CD4-positive, alpha-beta T cell treated with Interferon alpha-2 for 1 hour (primary cell): Measurements from ENCODE around the gene CTBP1.
"Not testable (repeated sequence)": the region's sequence is repeated elsewhere in the genome, so short reads cannot be mapped to it uniquely, and the experiment has no call there.

ENCODE experiments used
- DNase-seq, 2 donors: peaks; one replicate each; pipeline ENCODE4 v3.0.0-alpha.2; 2020 to 2022

CTBP1 gene

DNA sequence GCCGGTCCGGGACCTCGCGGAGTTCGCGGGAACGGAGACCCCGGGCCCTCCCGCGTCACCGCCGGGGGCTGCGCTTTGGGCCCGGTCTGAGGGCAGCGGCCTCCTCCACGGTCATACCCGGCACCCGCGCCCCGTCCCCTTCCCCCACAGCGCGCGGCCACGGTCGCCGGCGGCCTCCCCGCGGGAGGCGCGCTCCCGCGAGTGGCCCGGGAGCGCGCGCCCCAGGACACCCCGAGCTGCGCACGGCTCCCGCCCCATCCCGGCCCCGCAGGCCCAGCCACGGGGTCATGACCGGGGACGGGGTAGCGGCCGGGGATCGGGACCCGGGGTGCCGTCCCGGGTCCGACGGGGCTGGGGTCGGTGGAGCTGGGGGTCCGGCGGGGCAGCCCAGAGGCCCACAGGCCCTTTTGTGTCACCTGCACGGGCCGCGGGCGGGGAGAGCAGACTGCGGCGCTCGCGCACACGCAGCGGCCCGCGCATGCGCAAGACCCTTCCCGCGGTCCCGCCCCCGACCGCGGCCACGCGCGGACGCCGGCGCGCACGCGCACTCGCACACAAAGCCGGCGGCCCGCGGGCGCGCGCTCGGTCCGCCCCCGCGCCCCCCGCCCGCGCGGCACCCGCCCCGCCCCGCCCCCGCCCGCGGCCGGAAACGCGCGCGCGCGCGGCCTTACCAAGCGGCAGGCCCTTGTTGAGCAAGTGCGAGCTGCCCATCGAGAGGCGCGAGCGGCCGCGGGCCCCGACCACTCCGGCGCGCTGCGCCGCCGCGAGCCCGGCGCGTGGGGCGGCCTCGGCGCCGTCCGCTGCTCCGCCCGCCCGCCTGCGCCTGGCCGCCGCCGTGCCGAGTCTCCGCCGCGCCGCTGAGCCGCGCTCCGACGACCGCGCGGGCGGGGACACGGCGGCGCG lies at the start of gene CTBP1:
CTBP1 (minus strand) TSS at position 886 of the 903 bp plus-strand sequence. CDS start 7,799 bp downstream, outside the sequence.
- DNase-seq: peak; percentile 82 to 90

DNA sequence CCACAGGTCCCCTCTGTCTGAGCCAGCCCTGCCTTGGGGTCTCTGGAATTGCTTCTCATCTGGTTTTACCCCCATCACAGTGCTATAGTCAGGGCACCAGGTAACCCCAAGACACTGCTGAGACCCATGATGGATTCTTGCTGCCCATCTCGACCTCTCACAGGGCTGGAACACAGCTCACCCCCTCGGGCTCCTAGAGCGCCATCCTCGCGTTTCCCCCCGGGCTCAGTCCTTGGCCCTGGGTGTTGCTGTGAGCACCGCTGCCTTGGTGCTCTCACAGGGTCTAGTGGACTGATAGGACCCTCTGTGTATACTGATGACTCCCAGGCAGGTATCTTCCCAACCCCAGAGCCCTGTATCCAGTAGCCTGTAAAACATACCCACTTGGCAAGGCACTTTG lies 49.5 kb upstream of the CTBP1 start:
- DNase-seq: no peak

DNA sequence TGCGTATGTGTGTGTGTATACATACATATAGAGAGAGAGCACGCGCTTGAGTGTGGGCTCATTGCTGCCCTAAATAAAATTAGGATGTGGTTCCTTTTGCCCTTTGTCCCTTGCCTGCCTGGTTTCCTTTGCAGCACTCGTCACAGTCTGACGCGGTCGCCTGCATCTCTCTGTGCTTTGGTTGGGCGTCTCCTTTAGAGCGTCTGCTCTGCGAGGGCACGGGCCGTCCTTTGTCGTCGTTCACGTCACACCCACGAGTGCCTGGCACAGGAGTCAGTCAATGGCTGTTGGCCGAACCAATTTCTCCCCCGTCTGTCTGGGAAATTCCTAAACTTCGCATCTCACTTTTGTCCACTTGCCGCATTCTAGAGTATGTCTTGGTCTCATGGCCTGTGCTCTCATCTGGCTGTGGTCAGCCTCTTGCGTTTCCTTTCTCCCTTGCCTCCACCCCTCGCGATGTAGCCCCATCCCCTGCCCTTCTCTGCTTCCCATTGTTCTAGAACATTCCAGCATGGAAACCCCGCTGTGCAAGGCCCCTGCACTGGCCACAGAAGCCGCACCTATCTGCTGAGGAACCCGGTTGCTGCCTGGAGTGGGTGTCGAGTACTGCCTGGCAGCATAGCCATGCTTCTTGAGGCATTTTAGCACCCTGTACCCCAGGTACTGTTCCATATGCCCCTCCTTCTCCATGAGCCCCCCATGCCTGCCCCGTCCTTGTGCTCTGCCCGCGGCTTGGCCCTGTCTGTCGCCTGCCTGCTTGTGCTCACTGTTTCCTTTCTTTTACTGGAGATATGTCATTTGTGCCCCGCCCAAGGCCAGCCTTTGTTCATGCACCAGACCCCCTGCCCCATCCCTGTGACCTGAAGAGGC lies 48.8 kb upstream of the CTBP1 start:
- DNase-seq: peak in 1 of 2 donors; percentile 14

DNA sequence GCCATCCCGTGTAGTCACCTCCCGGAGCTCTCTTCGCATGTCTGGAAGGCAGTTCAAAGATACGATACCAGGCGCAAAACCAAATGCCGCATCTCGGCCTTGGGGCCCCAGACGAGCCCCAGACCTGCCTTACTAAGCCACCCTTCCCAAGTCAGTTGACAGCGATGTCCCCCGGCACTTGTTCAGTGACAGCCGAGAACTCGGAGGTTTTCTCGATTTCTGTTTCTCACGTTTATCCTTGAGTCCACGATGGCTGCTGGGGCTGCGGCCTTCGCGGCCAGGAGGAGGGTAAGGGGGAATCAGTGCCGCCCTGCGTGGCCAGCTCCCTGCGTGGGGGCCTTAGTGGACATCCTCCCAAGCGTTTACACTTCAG lies 48.1 kb upstream of the CTBP1 start:
- DNase-seq: no peak

DNA sequence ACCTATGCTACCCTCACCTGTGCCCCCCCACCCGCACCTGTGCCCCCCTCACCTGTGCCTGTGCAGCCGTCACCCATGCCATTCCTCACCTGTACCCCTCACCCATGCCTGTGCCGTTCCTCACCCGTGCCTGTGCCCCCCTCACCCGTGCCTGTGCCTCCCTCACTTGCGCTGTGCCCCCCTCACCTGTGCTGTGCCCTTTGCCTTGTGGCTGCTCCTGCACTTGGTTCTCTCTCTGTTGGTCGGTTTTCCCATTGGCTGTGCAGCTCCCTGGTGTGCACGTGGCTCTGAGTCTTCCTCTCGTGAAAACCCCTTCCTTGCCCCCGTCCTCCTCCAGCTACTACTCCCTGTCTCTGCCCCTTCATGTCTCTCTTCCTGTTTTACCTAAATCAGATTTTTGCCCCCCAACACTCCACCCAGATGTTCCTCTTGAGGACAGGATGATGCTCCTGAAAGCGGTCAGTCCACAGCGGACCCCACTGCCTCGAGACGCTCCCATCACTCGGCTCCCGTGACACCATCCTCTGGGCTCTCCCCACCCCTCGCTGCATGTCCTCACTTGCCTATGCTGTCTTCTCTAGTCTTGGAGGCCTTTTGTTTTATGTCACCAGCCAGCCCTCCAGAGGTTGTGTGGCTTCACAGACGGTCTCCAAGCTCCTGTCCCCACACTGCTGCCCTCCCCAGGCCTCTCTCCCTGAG lies 47.5 kb upstream of the CTBP1 start:
- DNase-seq: no peak

DNA sequence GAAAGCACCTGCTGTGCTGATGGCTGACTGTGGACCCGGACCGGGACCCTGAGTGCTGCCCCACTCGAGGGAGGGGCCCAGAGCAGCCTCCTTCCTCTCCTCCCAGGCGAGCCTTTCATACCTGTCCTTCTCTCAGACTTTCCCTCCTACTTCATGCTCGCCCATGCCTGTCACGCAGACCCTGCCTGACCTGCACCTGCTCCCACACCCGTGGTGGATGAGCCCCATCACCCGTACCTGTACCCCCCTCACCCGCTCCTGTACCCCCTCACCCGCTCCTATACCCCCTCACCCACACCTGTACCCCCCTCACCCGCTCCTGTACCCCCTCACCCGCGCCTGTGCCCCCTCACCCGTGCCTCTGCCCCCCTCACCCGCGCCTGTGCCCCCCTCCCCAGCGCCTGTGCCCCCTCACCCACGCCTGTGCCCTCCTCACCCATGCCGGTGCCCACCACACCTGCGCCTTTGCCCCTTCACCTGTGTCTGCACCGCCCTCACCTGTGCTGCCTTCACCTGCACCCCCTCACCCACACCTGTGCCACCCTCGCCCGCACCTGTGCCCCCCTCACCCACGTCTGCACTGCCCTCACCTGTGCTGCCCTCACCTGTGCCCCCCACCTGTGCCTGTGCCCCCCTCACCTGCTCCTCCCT lies 46.6 kb upstream of the CTBP1 start:
- no peak for DNase-seq

DNA sequence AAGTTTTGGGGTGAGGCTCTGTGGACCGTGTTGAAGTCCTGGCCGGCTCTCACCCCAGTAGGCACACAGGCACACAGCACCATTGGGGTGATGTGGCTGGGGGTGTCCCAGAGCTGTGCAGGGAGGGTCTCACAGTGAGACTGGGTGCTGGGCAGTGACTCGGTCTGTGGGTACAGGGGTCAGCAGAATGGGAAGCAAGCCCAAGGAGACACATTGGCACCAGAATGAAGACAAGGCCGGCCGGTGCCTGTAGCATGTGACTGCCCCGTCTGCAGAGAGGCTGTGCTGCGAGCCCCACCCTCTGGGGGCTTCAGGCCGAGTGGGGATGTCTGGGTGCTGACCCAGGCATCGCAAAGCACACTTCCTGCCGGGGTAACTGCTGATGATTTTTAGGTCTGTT lies 46.0 kb upstream of the CTBP1 start:
- no peak for DNase-seq

DNA sequence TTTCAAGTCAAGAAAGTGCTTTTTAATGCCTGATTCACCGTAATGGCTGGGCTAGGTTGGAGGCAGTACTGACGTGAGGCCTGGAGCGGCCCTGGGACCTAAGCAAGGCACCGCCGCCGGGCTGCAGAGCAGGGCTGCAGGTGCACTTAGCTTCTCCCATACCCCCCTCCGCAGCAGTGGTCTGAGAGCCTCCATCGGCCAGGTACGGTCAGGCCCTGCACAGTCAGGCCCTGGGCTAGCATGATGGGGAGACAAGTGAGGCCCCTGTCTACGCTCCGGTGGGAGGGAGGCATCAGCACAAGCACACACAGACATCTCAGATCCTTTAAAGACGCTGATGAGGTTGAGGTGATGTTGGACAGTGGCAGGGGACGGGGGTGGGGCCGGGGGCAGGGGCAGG lies 45.5 kb upstream of the CTBP1 start:
- DNase-seq: no peak

DNA sequence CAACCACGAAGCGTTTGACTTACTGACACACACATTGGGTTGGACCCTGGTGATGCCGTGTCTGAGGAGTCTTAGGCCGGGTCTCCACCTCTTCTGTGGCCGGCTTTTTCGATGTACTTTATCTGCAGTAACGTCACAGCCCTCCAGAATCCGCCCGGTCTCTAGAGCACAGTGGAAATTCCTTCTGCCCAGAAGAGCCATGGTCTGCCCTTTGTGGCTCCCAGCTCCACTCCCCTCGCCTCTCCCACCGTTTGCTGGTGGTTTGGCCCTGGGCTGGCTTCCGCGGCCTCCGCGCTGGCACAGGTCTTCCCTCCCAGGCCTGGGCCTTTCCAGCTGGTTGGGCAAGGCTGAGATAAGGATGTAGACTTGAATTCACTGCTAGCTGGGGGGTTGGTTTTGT lies 45.1 kb upstream of the CTBP1 start:
- DNase-seq: no peak

DNA sequence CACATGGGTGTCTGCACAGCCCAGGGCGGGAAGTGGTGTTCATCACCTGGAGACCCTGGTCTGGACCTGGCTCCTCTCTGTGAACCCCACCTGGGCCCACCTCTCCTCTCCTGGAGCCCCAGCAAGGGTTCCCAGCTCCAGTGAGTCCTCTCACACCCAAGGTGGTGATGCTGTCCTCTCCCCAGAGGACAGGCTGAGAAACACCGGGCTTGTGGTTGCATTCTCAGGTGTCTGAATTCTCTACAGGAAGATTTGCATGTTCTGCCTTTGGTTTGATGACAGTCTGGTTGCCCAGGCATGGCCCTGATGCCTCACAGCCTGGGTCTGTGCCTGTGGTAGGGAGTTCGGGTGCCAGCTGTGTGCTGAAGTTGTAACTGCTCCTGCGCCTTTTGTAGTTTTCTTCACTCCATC lies 44.6 kb upstream of the CTBP1 start:
- no peak for DNase-seq

DNA sequence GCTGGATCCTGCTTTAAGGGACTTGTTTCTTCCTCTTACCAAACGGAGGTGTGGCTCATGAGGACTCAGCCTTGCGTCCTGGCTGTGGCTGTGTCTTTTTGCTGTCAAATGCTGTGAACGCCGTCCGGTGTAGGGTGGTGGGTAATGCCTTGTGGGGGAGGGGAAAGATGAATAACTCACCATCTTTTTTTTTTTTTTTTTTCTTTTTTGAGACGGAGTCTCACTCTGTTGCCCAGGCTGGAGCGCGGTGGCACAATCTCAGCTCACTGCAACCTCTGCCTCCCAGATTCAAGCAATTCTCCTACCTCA lies 43.7 kb upstream of the CTBP1 start:
- DNase-seq: not testable (repeated sequence)

DNA sequence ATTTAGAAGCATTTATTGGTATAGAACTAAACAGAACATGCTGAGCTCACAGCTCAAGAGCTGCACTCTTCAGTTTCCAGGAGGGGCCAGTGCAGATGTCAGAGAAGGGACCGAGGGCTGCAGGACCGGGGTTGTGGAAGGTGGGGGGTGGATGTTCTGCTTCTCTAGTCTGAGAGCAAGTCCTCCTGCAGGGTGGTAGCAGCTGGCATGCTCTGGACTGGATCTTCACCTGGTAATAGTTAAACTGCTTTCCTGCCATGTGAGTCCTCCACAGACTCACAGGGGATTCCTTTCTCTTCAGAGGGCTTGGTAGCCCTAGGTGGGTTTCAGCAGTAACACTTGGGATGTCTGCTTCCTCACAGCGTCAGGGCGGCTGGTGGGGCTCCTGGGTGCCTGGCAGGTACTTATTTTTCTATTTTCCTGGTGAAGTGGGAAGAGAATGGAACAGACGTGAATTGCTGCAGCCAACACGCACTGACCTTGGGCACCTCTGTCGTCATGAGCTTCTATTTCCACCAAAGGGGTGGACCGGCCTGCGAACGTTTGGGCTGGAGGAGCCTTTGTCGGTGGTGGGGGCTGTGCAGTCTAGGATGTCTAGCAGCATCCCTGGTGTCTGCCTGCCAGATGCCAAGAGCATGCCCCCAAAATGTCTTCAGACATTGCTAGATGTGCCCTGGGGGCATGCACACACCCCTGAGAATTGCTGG lies 43.2 kb upstream of the CTBP1 start:
- no peak for DNase-seq

DNA sequence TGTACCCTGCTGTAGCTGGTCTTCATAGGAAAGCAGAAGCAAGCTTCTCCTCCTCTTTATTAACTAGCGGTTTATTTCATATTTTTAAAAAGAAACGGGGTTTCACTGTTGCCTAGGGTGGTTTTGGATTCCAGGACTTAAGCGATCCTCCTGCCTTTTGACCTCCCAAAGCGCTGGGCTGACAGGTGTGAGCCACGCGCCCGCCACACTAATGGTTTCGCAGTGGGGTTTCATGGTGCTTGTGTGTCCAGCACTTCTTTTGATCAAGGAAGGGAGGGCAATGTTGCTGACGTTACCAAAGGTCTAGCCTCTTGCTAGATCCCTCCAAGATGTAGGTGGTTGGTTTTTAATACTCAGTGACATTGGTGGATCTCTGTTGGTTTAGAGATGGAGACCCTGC lies 42.2 kb upstream of the CTBP1 start:
- no peak for DNase-seq

DNA sequence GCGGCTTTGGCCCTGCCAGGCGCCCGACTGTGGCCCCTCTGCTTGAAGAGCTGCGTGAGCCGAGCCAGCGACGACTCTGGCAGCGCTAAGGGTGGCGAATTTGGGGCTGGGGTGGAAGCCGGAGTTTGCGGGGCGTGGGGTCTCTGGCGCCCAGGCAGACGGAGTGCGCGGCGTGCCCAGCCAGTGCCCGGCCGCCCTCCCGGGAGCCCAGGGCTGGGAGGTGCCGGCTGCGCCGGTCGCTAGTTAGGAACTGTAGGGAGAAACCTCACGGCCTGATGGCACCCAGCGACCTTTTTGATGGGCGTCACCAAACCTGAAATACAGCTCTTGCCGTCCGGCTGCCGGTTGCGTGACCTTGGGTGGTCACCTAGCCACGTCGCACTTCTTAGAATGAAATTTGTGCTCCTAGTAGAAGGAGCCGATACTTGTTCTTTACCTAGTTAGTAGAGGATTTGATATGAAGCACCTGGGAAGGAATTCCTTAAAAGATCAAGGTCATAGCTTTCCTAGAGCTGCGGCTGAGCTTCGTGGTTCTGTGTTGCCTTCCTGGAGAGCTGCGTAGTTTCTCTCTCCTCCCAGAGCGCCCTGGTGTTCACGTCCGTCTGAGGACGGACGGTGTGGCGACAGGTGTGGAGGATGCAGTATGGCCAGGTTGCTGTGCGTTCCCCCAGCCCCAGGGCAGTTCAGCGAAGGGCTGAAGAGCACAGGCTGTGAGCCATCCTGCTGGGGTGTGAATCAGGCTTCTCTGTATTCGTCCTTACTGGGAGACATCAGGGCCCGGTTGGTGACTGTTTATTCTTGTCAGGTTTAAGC lies 41.4 kb upstream of the CTBP1 start:
- peak in 1 of 2 donors; percentile 16 for DNase-seq

DNA sequence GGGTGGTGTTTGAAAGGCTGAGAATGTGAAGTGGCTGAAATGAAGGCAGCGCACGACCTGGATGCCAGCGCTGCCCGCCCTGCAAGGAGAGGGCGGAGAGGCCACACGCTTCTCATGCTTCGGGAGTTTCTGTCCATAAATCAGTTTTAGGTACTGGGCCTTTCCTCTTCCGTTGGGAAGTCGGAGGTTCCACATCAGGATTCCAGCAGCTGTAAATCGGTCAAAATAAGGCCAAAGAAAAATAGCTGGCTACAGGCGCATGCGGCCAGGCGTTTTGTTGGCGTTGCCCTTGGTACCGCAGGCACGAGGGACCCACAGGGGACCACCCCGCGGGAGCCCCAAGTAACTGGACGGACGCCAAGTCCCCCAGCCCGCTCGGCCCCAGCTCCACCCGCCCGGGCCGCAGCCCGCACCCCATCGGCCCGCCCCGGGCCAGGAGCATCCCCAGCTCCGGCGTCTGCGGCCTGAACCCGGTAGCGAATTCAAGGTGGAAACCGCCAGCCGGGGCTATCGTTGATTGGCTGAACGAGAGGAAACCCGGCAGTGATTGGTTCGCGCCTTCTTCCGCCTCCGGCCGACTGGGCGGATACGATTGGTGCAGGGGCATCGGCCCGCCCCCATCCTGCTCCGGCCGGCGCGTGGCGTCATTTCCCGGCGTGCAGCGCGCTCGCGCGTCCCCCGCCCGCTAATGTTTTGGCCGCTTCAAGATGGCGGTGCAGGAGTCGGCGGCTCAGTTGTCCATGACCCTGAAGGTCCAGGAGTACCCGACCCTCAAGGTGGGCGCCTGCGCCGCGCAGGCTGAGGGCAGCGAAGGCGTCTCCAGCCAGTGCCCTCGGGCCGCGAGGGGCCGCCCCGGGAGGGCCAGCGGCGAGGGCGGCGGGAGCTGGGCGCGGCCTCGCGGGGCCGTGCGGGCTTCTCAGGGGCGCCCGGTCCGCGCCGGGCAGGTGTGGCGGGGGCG lies 40.6 kb upstream of the CTBP1 start, which contains the start of gene MAEA:
MAEA (plus strand) TSS at position 685 of the 958 bp plus-strand sequence; CDS start at position 708, 23 bp downstream.
- DNase-seq: peak; percentile 95 to 97

DNA sequence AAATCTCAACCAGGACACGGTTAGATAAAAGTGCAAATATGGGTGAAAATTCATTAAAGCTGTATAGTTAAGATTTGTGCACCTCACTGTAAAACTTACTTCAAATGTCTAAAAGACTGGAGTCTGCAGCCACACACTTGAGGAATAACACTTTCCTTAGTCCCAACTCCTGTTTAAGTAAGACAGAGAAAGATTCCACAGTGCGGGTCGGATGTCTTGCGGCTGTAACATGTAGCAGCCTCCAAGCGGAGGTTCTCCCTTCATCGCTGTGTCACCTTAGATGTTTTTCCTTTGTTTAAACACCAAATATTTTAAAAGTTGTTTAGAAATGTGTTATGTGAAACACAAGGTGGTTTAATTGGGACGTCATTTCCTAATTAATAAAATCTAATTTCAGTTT lies 39.9 kb upstream of the CTBP1 start:
- DNase-seq: no peak

DNA sequence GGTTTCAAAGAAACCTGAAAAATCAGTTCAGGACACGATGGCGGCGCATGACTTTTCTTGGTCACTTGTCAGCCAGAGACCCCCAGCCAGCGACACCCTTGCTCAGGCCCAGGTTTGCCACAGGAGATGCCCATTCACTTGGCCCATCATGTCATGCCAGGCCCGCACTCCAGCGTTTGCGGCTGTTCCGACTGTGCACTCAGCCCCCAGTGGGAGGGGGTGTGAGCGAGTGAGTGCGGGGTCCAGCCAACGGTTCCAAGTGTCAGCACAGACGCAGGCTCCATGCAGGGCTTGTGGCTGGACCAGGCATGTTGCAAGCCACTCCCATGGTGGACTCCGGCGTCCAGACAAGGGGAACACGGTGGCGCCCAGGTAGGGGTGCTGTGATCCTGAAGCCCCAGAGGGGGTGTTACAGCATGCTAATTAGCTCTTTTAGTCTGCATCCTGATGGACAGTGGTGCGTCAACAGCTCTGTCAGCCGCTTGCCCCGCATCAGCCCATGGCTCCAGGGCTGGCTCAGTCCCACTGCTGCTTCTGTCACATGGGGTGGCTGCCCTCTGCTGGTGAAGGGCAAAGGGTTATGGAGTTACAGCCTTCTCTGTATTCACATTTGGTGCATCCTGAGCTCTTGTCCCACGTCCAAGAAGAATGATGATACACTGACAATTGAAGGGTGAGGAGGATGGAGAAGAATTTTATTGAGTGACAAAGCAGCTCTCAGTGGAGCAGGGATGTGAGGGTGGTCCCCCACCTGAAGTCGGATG lies 37.0 kb upstream of the CTBP1 start:
- DNase-seq: peak; percentile 32 to 49

DNA sequence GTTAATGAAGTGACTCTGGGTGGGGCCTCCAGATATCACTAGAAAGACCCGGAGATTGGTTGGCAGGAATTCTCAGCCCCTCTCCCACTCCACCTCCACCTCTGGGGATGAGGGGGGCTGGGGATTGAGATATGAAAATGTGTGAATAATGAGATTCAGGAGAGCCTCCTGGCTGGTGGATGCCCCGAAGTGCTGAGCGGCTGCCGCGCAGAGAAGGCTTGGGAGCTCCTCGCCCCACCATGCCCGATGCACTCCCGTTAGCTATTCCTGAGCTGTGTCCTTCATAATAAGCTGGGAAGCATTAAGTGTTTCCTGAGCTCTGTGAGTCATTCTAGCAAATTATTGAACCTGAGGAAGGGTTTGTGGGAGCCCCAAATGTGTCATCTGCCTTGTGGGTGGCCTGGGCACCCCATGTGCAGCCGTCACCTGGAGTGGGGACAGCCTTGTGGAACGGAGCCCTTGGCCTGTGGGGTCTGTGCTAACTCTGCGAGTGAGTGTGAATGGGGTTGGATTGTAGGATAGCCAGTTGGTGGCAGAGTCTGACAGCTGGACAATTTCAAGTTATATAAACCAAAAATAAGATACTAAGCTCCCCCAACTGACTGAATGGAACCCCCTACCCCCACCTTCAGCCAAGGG lies 36.3 kb upstream of the CTBP1 start:
- DNase-seq: no peak

DNA sequence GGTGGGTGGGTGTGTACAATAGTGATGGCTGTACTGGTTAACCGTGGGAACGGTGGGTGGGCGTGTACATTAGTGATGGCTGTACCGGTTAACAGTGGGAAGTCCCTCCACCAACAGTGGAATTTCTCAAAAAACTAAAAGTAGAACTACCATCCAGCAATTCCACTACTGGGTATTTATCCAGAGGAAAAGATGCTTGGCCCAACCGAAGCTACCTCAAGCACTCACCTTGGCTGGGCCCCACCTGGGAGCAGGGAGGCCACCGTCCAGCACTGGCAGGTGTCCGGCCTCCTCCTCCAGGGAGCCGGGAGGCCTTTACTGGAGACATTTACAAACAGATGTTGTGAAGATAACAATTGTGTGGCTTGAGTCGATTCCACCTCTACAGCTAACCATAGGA lies 34.8 kb upstream of the CTBP1 start:
- DNase-seq: no peak
